HFFc6 (cell line): ENCODE results near the gene PDCD10. TPM values are rescaled to one million over a fixed set of nuclear protein-coding genes. Genes with fewer than 3 reads are reported as not detected.

ENCODE experiments used
- DNase-seq: peaks from one replicate; pipeline ENCODE4 v3.0.0-alpha.2; 2018
- H3K27ac Mint-ChIP-seq: 2 replicates; pipeline ENCODE4 v1.8.0; 2020; ENCODE audit warnings: mild to moderate bottlenecking, mixed read lengths
- H3K27me3 Mint-ChIP-seq: 2 replicates; pipeline ENCODE4 v1.8.0; 2021; ENCODE audit warnings: mild to moderate bottlenecking, moderate library complexity, mixed read lengths; ENCODE audit not compliant: insufficient read depth
- H3K36me3 Mint-ChIP-seq: 2 replicates; pipeline ENCODE4 v1.8.0; 2021; ENCODE audit warnings: low read depth, mixed read lengths
- H3K4me1 Mint-ChIP-seq: 2 replicates; pipeline ENCODE4 v1.8.0; 2020; ENCODE audit warnings: low read depth, mixed read lengths
- H3K4me3 Mint-ChIP-seq: 2 replicates; pipeline ENCODE4 v1.8.0; 2020; ENCODE audit warnings: mild to moderate bottlenecking, moderate library complexity, mixed read lengths
- H3K9me3 Mint-ChIP-seq: 2 replicates; pipeline ENCODE4 v1.8.0; 2020; ENCODE audit warnings: mild to moderate bottlenecking, mixed read lengths
- CTCF ChIP-seq: fragments of 200-600 bp; sonication (generic); IDR thresholded peaks from 2 replicates; pipeline ENCODE4 v1.5.0; 2021; ENCODE audit warnings: antibody characterized with exemption, mild to moderate bottlenecking
- total RNA-seq, 6 experiments: library from RNA; stranded (reverse); fragmentation: NEBNext Ultra II Directional; extraction: Animal tissue kit (Norgen Biotek cat#: 25700); gene quantifications; 2 replicates in 1 of 6; 3 replicates in 5 of 6; pipeline ENCODE4 v1.2.3, GENCODE V29; 2021

PDCD10 gene
- total RNA-seq, 6 experiments from 2014 or later: 43.9 to 50.8 (median 46.2) TPM

GRCh38 chr3:167684388-167684993 lies 50.2 kb downstream of the PDCD10 start:
- Mint-ChIP-seq H3K27ac (peak overlapping the region; percentile 4; the same call in 1 of the 2 replicates), H3K9me3 (no peaks in the 10 kb centered on the region), H3K27me3 (no peaks in the 10 kb centered on the region), H3K4me1 (no peaks in the 10 kb centered on the region), H3K4me3 (no peak overlapping the region), H3K36me3 (peaks cover 8% of the 10 kb centered on the region)
- DNase-seq: peak; percentile 72
- peak; percentile 94 for TF ChIP-seq CTCF

GRCh38 chr3:167679526-167679925 lies 55.2 kb downstream of the PDCD10 start:
- H3K36me3 Mint-ChIP-seq: peaks cover 46% of the 10 kb centered on the region
- H3K27ac Mint-ChIP-seq: no peak overlapping the region
- no peaks in the 10 kb centered on the region for H3K4me1 Mint-ChIP-seq
- peaks cover 14% of the 10 kb centered on the region for H3K9me3 Mint-ChIP-seq
- no peak overlapping the region for H3K4me3 Mint-ChIP-seq
- DNase-seq: no peak
- no peak for TF ChIP-seq CTCF
- no peaks in the 10 kb centered on the region for H3K27me3 Mint-ChIP-seq

GRCh38 chr3:167675848-167676247 lies 58.8 kb downstream of the PDCD10 start:
- peaks cover 14% of the 10 kb centered on the region for H3K9me3 Mint-ChIP-seq
- no peak overlapping the region for H3K4me3 Mint-ChIP-seq
- DNase-seq: no peak
- TF ChIP-seq CTCF: no peak
- peaks cover 52% of the 10 kb centered on the region for H3K36me3 Mint-ChIP-seq
- no peak overlapping the region for H3K27ac Mint-ChIP-seq
- no peaks in the 10 kb centered on the region for H3K4me1 Mint-ChIP-seq
- H3K27me3 Mint-ChIP-seq: no peaks in the 10 kb centered on the region

GRCh38 chr3:167673221-167673620 lies 61.5 kb downstream of the PDCD10 start:
- Mint-ChIP-seq H3K36me3 (peaks cover 52% of the 10 kb centered on the region), H3K27ac (no peak overlapping the region), H3K4me1 (no peaks in the 10 kb centered on the region), H3K4me3 (no peak overlapping the region), H3K9me3 (peaks cover 14% of the 10 kb centered on the region), H3K27me3 (no peaks in the 10 kb centered on the region)
- TF ChIP-seq CTCF: no peak
- no peak for DNase-seq

GRCh38 chr3:167671878-167672427 lies 62.7 kb downstream of the PDCD10 start:
- Mint-ChIP-seq H3K27ac (no peak overlapping the region), H3K27me3 (no peaks in the 10 kb centered on the region)

More at GRCh38 chr3:167671878-167672427, 62.7 kb downstream of the PDCD10 start:
- no peak for DNase-seq
- H3K4me1 Mint-ChIP-seq: no peaks in the 10 kb centered on the region
- H3K36me3 Mint-ChIP-seq: peaks cover 39% of the 10 kb centered on the region
- TF ChIP-seq CTCF: no peak
- H3K4me3 Mint-ChIP-seq: no peak overlapping the region
- peaks cover 13% of the 10 kb centered on the region for H3K9me3 Mint-ChIP-seq
